Measurements from ENCODE around the gene HOXD11.

Gene HOXD11

GRCh38 chr2:176122683-176123410 is 15.8 kb downstream of the HOXD11 start, which contains the start of gene HOXD9:
HOXD9 (plus strand) TSS chr2:176122719; CDS start chr2:176122769, 50 bp downstream.
- Histone ChIP-seq H3K9me3 (replicated peaks; ENCODE audit: low read length) (no peaks in the 10 kb centered on the region), H3K4me1 (ENCODE audit: control insufficient read depth, insufficient read depth, low read length) (peaks cover 9% of the 10 kb centered on the region), H3K27me3 (ENCODE audit: control insufficient read depth, insufficient read depth, low read length) (peaks cover 89% of the 10 kb centered on the region), H3K4me3 (ENCODE audit: low read length) (peak within 1 kb of the TSS; percentile 78), H3K4me2 (ENCODE audit: low read length) (peak within 1 kb of the TSS; percentile 90), H3K36me3 (ENCODE audit: insufficient read depth, low read length) (no peaks in the 10 kb centered on the region), H3K9ac (ENCODE audit: low read depth, low read length) (peak within 1 kb of the TSS; percentile 38)

GRCh38 chr2:176123411-176124109 is 16.5 kb downstream of the HOXD11 start:
- Histone ChIP-seq H3K9me3 (replicated peaks; ENCODE audit: low read length) (no peaks in the 10 kb centered on the region), H3K4me3 (ENCODE audit: low read length) (peak overlapping the region; percentile 78), H3K27me3 (ENCODE audit: control insufficient read depth, insufficient read depth, low read length) (peaks cover 89% of the 10 kb centered on the region), H3K9ac (ENCODE audit: low read depth, low read length) (no peak overlapping the region), H3K36me3 (ENCODE audit: insufficient read depth, low read length) (no peaks in the 10 kb centered on the region), H3K4me1 (ENCODE audit: control insufficient read depth, insufficient read depth, low read length) (peaks cover 9% of the 10 kb centered on the region), H3K4me2 (ENCODE audit: low read length) (peak overlapping the region; percentile 90)

GRCh38 chr2:176124110-176124946 is 17.2 kb downstream of the HOXD11 start:
- Histone ChIP-seq H3K27me3 (ENCODE audit: control insufficient read depth, insufficient read depth, low read length) (peaks cover 83% of the 10 kb centered on the region), H3K9ac (ENCODE audit: low read depth, low read length) (no peak overlapping the region), H3K36me3 (ENCODE audit: insufficient read depth, low read length) (no peaks in the 10 kb centered on the region), H3K4me2 (ENCODE audit: low read length) (no peak overlapping the region), H3K9me3 (replicated peaks; ENCODE audit: low read length) (no peaks in the 10 kb centered on the region), H3K4me3 (ENCODE audit: low read length) (no peak overlapping the region), H3K4me1 (ENCODE audit: control insufficient read depth, insufficient read depth, low read length) (peaks cover 9% of the 10 kb centered on the region)

GRCh38 chr2:176124947-176125771 is 18.1 kb downstream of the HOXD11 start:
- Histone ChIP-seq H3K9ac (ENCODE audit: low read depth, low read length) (no peak overlapping the region), H3K4me3 (ENCODE audit: low read length) (no peak overlapping the region), H3K36me3 (ENCODE audit: insufficient read depth, low read length) (no peaks in the 10 kb centered on the region), H3K9me3 (replicated peaks; ENCODE audit: low read length) (no peaks in the 10 kb centered on the region), H3K27me3 (ENCODE audit: control insufficient read depth, insufficient read depth, low read length) (peaks cover 75% of the 10 kb centered on the region), H3K4me1 (ENCODE audit: control insufficient read depth, insufficient read depth, low read length) (peaks cover 9% of the 10 kb centered on the region), H3K4me2 (ENCODE audit: low read length) (no peak overlapping the region)

- peaks cover 70% of the 10 kb centered on the region for H3K27me3 ChIP-seq (ENCODE audit: control insufficient read depth, insufficient read depth, low read length)
- peaks cover 9% of the 10 kb centered on the region for H3K4me1 ChIP-seq (ENCODE audit: control insufficient read depth, insufficient read depth, low read length)
- no peak overlapping the region for H3K4me2 ChIP-seq (ENCODE audit: low read length)
These were observed 18.6 kb downstream of the HOXD11 start for GRCh38 chr2:176125772-176126054.

GRCh38 chr2:176126929-176127773 is 20.1 kb downstream of the HOXD11 start:
- no peaks in the 10 kb centered on the region for H3K36me3 ChIP-seq (ENCODE audit: insufficient read depth, low read length)
- H3K9ac ChIP-seq (ENCODE audit: low read depth, low read length): peak overlapping the region; percentile 36
- no peaks in the 10 kb centered on the region for H3K9me3 ChIP-seq (replicated peaks; ENCODE audit: low read length)
- peaks cover 6% of the 10 kb centered on the region for H3K4me1 ChIP-seq (ENCODE audit: control insufficient read depth, insufficient read depth, low read length)
- H3K4me2 ChIP-seq (ENCODE audit: low read length): peak overlapping the region; percentile 64
- H3K27me3 ChIP-seq (ENCODE audit: control insufficient read depth, insufficient read depth, low read length): peaks cover 59% of the 10 kb centered on the region
- H3K4me3 ChIP-seq (ENCODE audit: low read length): no peak overlapping the region

More at GRCh38 chr2:176125772-176126054, 18.6 kb downstream of the HOXD11 start:
- Histone ChIP-seq H3K4me3 (ENCODE audit: low read length) (no peak overlapping the region), H3K9me3 (replicated peaks; ENCODE audit: low read length) (no peaks in the 10 kb centered on the region), H3K36me3 (ENCODE audit: insufficient read depth, low read length) (no peaks in the 10 kb centered on the region), H3K9ac (ENCODE audit: low read depth, low read length) (no peak overlapping the region)

- Histone ChIP-seq H3K4me3 (ENCODE audit: low read length) (no peak overlapping the region), H3K4me2 (ENCODE audit: low read length) (no peak overlapping the region), H3K4me1 (ENCODE audit: control insufficient read depth, insufficient read depth, low read length) (peaks cover 2% of the 10 kb centered on the region), H3K36me3 (ENCODE audit: insufficient read depth, low read length) (no peaks in the 10 kb centered on the region), H3K9me3 (replicated peaks; ENCODE audit: low read length) (no peaks in the 10 kb centered on the region), H3K9ac (ENCODE audit: low read depth, low read length) (no peak overlapping the region), H3K27me3 (ENCODE audit: control insufficient read depth, insufficient read depth, low read length) (peaks cover 53% of the 10 kb centered on the region)
These were observed 20.6 kb downstream of the HOXD11 start for GRCh38 chr2:176127774-176128072.

GRCh38 chr2:176128172-176128981 is 21.3 kb downstream of the HOXD11 start:
- Histone ChIP-seq H3K9ac (ENCODE audit: low read depth, low read length) (peak overlapping the region; percentile 44), H3K9me3 (replicated peaks; ENCODE audit: low read length) (no peaks in the 10 kb centered on the region), H3K4me2 (ENCODE audit: low read length) (peak overlapping the region; percentile 78), H3K27me3 (ENCODE audit: control insufficient read depth, insufficient read depth, low read length) (peaks cover 46% of the 10 kb centered on the region), H3K4me1 (ENCODE audit: control insufficient read depth, insufficient read depth, low read length) (no peaks in the 10 kb centered on the region), H3K36me3 (ENCODE audit: insufficient read depth, low read length) (no peaks in the 10 kb centered on the region), H3K4me3 (ENCODE audit: low read length) (peak overlapping the region; percentile 65)

- H3K9me3 ChIP-seq (replicated peaks; ENCODE audit: low read length): no peaks in the 10 kb centered on the region
- H3K27me3 ChIP-seq (ENCODE audit: control insufficient read depth, insufficient read depth, low read length): peaks cover 38% of the 10 kb centered on the region
- H3K4me3 ChIP-seq (ENCODE audit: low read length): peak within 1 kb of the TSS; percentile 65
- H3K4me2 ChIP-seq (ENCODE audit: low read length): peak within 1 kb of the TSS; percentile 78
- no peaks in the 10 kb centered on the region for H3K36me3 ChIP-seq (ENCODE audit: insufficient read depth, low read length)
- H3K9ac ChIP-seq (ENCODE audit: low read depth, low read length): peak within 1 kb of the TSS; percentile 47
- no peaks in the 10 kb centered on the region for H3K4me1 ChIP-seq (ENCODE audit: control insufficient read depth, insufficient read depth, low read length)
These were observed 22.1 kb downstream of the HOXD11 start, which contains the start of gene HOXD8 for GRCh38 chr2:176128982-176129796. HOXD8 (plus strand) TSS chr2:176129705; CDS start chr2:176130367, 662 bp downstream.
